IMR-90 (cell line): Measurements from ENCODE around the gene MRM2. TPM values are rescaled to one million over a fixed set of nuclear protein-coding genes. Genes with fewer than 3 reads are reported as not detected.

Experiments used
- ATAC-seq: fragments of 200-7000 bp; cut with Tn5 transposase; 2 replicates; pipeline ENCODE4 v1.9.1; 2020; ENCODE audit warnings: low read depth, mild to moderate bottlenecking, moderate library complexity
- BruUV-seq: library from RNA; stranded (reverse); fragments of 400-500 nt; replicated peaks from 2 replicates; lab custom pipeline; 2021; lab: Mats Ljungman, UMichigan
- CTCF ChIA-PET: fragments of 300-600 bp; formaldehyde crosslinking; extraction: SDS; loops from one replicate; lab custom pipeline; 2021; ENCODE audit warnings: antibody characterized with exemption; lab: Yijun Ruan, JAX
- POLR2A ChIA-PET: fragments of 300-600 bp; sonication (Branson Sonifier 250); formaldehyde crosslinking; loops from one replicate; lab custom pipeline; 2022; ENCODE audit warnings: antibody characterized with exemption; ENCODE audit not compliant: unreplicated experiment; lab: Charles Lee
- DNase-seq: peaks from one replicate; pipeline ENCODE4 v3.0.0; 2013
- H2AFZ ChIP-seq: replicated peaks from 2 replicates; pipeline ENCODE3; 2013; ENCODE audit warnings: low read length, mild to moderate bottlenecking; ENCODE audit not compliant: poor library complexity
- H2AK5ac ChIP-seq: 2 replicates; pipeline ENCODE4 v1.6.1; 2013; ENCODE audit warnings: low read depth, low read length, inconsistent platforms
- H2AK9ac ChIP-seq: replicated peaks from 2 replicates; pipeline ENCODE3; 2013; ENCODE audit warnings: mild to moderate bottlenecking, low read depth, low read length, moderate library complexity; ENCODE audit not compliant: poor library complexity
- H2BK120ac ChIP-seq: 2 replicates; pipeline ENCODE4 v1.6.1; 2013; ENCODE audit warnings: low read depth, low read length, inconsistent platforms
- H2BK15ac ChIP-seq: 3 replicates; pipeline ENCODE4 v1.6.1; 2013; ENCODE audit warnings: low read depth, low read length, inconsistent platforms
- H2BK20ac ChIP-seq: 2 replicates; pipeline ENCODE4 v1.6.1; 2013; ENCODE audit warnings: low read depth, mild to moderate bottlenecking, inconsistent platforms, low read length, moderate library complexity
- H2BK5ac ChIP-seq: 2 replicates; pipeline ENCODE4 v1.6.1; 2013; ENCODE audit warnings: mild to moderate bottlenecking, low read depth, low read length, inconsistent platforms; ENCODE audit not compliant: poor library complexity, severe bottlenecking
- H3K14ac ChIP-seq: replicated peaks from 2 replicates; pipeline ENCODE4 v1.6.1; 2013; ENCODE audit warnings: low read depth, low read length, inconsistent platforms
- H3K18ac ChIP-seq: 2 replicates; pipeline ENCODE4 v1.6.1; 2013; ENCODE audit warnings: low read depth, low read length, control low read depth
- H3K23ac ChIP-seq: 2 replicates; pipeline ENCODE4 v1.6.1; 2013; ENCODE audit warnings: low read depth, low read length, inconsistent platforms
- H3K27ac ChIP-seq: 2 replicates; pipeline ENCODE4 v1.5.1; 2013; ENCODE audit warnings: mild to moderate bottlenecking, control low read depth, low read length; ENCODE audit not compliant: insufficient read depth
- H3K27me3 ChIP-seq: 2 replicates; pipeline ENCODE4 v1.6.1; 2013; ENCODE audit warnings: low read length; ENCODE audit not compliant: control insufficient read depth, insufficient read depth
- H3K36me3 ChIP-seq: 2 replicates; pipeline ENCODE4 v1.6.1; 2013; ENCODE audit warnings: low read length, mixed read lengths; ENCODE audit not compliant: control insufficient read depth, insufficient read depth
- H3K4ac ChIP-seq: 2 replicates; pipeline ENCODE4 v1.6.1; 2013; ENCODE audit warnings: low read depth, low read length, inconsistent platforms
- H3K4me1 ChIP-seq: 2 replicates; pipeline ENCODE4 v1.6.1; 2013; ENCODE audit warnings: low read length, mixed read lengths; ENCODE audit not compliant: control insufficient read depth, insufficient read depth
- H3K4me2 ChIP-seq: 2 replicates; pipeline ENCODE4 v1.6.1; 2013; ENCODE audit warnings: low read depth, mild to moderate bottlenecking, control low read depth, low read length, moderate library complexity
- H3K4me3 ChIP-seq: 2 replicates; pipeline ENCODE4 v1.5.1; 2013; ENCODE audit warnings: low read depth, mild to moderate bottlenecking, control low read depth, low read length, moderate library complexity; ENCODE audit not compliant: insufficient read depth
- H3K56ac ChIP-seq: 2 replicates; pipeline ENCODE4 v1.6.1; 2013; ENCODE audit warnings: low read length, inconsistent platforms; ENCODE audit not compliant: insufficient read depth; ENCODE audit errors: extremely low read depth
- H3K79me1 ChIP-seq, 2 experiments: 2 replicates each; pipeline ENCODE4 v1.6.1; 2013; ENCODE audit warnings: low read length in 2 of 2, inconsistent platforms in 1 of 2, low read depth in 1 of 2
- H3K9ac ChIP-seq: 2 replicates; pipeline ENCODE4 v1.6.1; 2013; ENCODE audit warnings: low read depth, low read length, control low read depth
- H3K9me1 ChIP-seq: 2 replicates; pipeline ENCODE4 v1.6.1; 2013; ENCODE audit warnings: low read length, inconsistent platforms; ENCODE audit not compliant: insufficient read depth
- H3K9me3 ChIP-seq: 2 replicates; pipeline ENCODE4 v1.6.1; 2013; ENCODE audit warnings: low read length; ENCODE audit not compliant: control insufficient read depth, insufficient read depth
- H4K20me1 ChIP-seq: 2 replicates; pipeline ENCODE4 v1.6.1; 2013; ENCODE audit warnings: low read length, inconsistent platforms; ENCODE audit not compliant: insufficient read depth
- H4K5ac ChIP-seq: 2 replicates; pipeline ENCODE4 v1.6.1; 2013; ENCODE audit warnings: mild to moderate bottlenecking, low read depth, low read length, control low read depth
- H4K8ac ChIP-seq, 2 experiments: 2 replicates each; pipeline ENCODE4 v1.6.1; 2013; ENCODE audit warnings: low read depth in 2 of 2, low read length in 2 of 2, control low read depth in 1 of 2, inconsistent platforms in 1 of 2
- H4K91ac ChIP-seq: 2 replicates; pipeline ENCODE4 v1.6.1; 2013; ENCODE audit warnings: low read depth, low read length, inconsistent platforms; ENCODE audit not compliant: insufficient read depth
- BHLHE40 ChIP-seq: fragments of 150-350 bp; IDR thresholded peaks from 2 replicates; pipeline ENCODE4 v1.6.1; 2016; ENCODE audit warnings: mild to moderate bottlenecking, low read depth, low read length
- CEBPB ChIP-seq: IDR thresholded peaks from 2 replicates; pipeline ENCODE4 v1.6.1; 2012; ENCODE audit warnings: low read depth, low read length, improper control_type of control experiment
- CHD1 ChIP-seq: IDR thresholded peaks from 2 replicates; pipeline ENCODE4 v1.6.1; 2012; ENCODE audit warnings: low read depth, low read length, improper control_type of control experiment
- FOS ChIP-seq: fragments of 150-350 bp; IDR thresholded peaks from 2 replicates; pipeline ENCODE4 v1.6.1; 2016; ENCODE audit warnings: low read depth, low read length
- MAFK ChIP-seq: IDR thresholded peaks from 2 replicates; pipeline ENCODE4 v1.6.1; 2012; ENCODE audit warnings: low read depth, low read length, improper control_type of control experiment
- MAZ ChIP-seq: IDR thresholded peaks from 2 replicates; pipeline ENCODE4 v1.6.1; 2012; ENCODE audit warnings: low read depth, mild to moderate bottlenecking, low read length, improper control_type of control experiment, moderate library complexity, borderline replicate concordance
- MXI1 ChIP-seq: IDR thresholded peaks from 2 replicates; pipeline ENCODE4 v1.6.1; 2012; ENCODE audit warnings: low read depth, mild to moderate bottlenecking, low read length, moderate library complexity, borderline replicate concordance
- NFE2L2 ChIP-seq: fragments of 150-350 bp; IDR thresholded peaks from 2 replicates; pipeline ENCODE4 v1.6.1; 2016; ENCODE audit warnings: low read depth, mild to moderate bottlenecking, low read length
- POLR2A ChIP-seq: IDR thresholded peaks from 2 replicates; pipeline ENCODE4 v1.6.1; 2012; ENCODE audit warnings: mild to moderate bottlenecking, low read depth, low read length
- RAD21 ChIP-seq: IDR thresholded peaks from 2 replicates; pipeline ENCODE4 v1.6.1; 2012; ENCODE audit warnings: low read length, improper control_type of control experiment
- SMC3 ChIP-seq: fragments of 150-350 bp; IDR thresholded peaks from 2 replicates; pipeline ENCODE4 v1.6.1; 2016; ENCODE audit warnings: low read depth, mild to moderate bottlenecking, antibody characterized with exemption, low read length, moderate library complexity
- WGBS, 2 experiments: methylation state at CpG; one replicate each; pipeline versions ENCODE4 v1.1.5 to v1.1.7; 2013; ENCODE audit warnings: missing lambda C conversion rate in 2 of 2; ENCODE audit not compliant: insufficient read length in 1 of 2; ENCODE audit errors: extremely low coverage in 2 of 2; 5-methylcytosine and 5-hydroxymethylcytosine counted together
- dilution Hi-C: fragments of 300-500 bp; cut with HindIII; formaldehyde crosslinking; loops from one replicate; pipeline ENCODE4 v1.14.3; 2018; ENCODE audit warnings: low sequenced_read_pairs; ENCODE audit not compliant: unreplicated experiment
- in situ Hi-C: fragments of 300-500 bp; cut with MboI; formaldehyde crosslinking; loops from 3 replicates; pipeline ENCODE4 v1.14.3; 2019; ENCODE audit warnings: low sequenced_read_pairs, inconsistent platforms, mixed read lengths
- intact Hi-C: fragments of 100-400 bp; cut with micrococcal nuclease; formaldehyde crosslinking; loops from 2 replicates; pipeline ENCODE4 v1.10.0; 2022
- polyA plus RNA-seq, 3 experiments: library from polyadenylated mRNA; depleted of rRNA; stranded (reverse); fragments of >200 nt; gene quantifications; 2 replicates each; pipeline ENCODE4 v1.2.3, GENCODE V29; 2012; ENCODE audit warnings: low replicate concordance in 1 of 3
- total RNA-seq: library from RNA; depleted of rRNA; stranded (reverse); fragments of >200 nt; gene quantifications from 2 replicates; pipeline ENCODE4 v1.2.3, GENCODE V29; 2012
- TF ChIP-seq, protein P1 (sequence below): conservative IDR thresholded peaks from 2 replicates; pipeline ENCODE4 v1.5.1; 2012; ENCODE audit warnings: mild to moderate bottlenecking, low read depth, low read length, improper control_type of control experiment
- TF ChIP-seq, protein P2 (sequence below): fragments of 150-350 bp; IDR thresholded peaks from 2 replicates; pipeline ENCODE4 v1.6.1; 2016; ENCODE audit warnings: low read depth, mild to moderate bottlenecking, low read length, moderate library complexity, borderline replicate concordance
- TF ChIP-seq, protein P3 (sequence below): fragments of 150-350 bp; IDR thresholded peaks from 2 replicates; pipeline ENCODE4 v1.6.1; 2017; ENCODE audit warnings: mild to moderate bottlenecking, antibody characterized with exemption, low read length, low read depth

MRM2 gene
- total and polyA plus RNA-seq, 2 of the 4 experiments (the other 2 are of a cell fraction): 19.1 to 23.8 TPM

DNA sequence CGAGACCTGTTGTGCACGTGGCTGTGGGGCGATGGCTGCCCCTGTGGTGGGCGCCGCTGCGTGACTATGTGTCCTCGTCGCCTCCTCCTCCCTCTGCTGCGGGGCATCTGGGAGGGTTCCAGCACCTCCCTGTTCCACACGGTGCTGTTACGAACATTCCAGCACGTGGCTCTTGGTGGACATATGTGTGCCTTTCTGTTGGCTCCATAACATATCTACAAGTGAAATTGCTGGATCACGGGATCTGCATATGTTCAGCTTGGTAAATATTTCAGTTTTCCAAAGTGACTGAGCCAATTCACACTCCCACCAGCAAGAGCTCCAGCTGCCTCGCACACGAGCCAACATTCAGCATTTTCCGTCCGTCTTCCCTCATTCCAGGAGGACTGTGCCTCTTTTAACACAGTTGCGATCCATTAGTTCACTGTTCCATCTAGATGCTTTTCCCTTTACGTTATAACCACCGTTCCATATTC is 47.1 kb upstream of the MRM2 start:
- no peak overlapping the region for H2AK9ac ChIP-seq
- in situ Hi-C loops (no loop called here), dilution Hi-C loops (no loop called here)

More for the DNA sequence above, 47.1 kb upstream of the MRM2 start:
- TF ChIP-seq, protein P1, sequence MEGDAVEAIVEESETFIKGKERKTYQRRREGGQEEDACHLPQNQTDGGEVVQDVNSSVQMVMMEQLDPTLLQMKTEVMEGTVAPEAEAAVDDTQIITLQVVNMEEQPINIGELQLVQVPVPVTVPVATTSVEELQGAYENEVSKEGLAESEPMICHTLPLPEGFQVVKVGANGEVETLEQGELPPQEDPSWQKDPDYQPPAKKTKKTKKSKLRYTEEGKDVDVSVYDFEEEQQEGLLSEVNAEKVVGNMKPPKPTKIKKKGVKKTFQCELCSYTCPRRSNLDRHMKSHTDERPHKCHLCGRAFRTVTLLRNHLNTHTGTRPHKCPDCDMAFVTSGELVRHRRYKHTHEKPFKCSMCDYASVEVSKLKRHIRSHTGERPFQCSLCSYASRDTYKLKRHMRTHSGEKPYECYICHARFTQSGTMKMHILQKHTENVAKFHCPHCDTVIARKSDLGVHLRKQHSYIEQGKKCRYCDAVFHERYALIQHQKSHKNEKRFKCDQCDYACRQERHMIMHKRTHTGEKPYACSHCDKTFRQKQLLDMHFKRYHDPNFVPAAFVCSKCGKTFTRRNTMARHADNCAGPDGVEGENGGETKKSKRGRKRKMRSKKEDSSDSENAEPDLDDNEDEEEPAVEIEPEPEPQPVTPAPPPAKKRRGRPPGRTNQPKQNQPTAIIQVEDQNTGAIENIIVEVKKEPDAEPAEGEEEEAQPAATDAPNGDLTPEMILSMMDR: no peak
- TF ChIP-seq MAFK (no peak), CEBPB (no peak), MXI1 (no peak), MAZ (no peak), SMC3 (no peak), RAD21 (no peak), FOS (no peak), CHD1 (no peak), POLR2A (no peak), BHLHE40 (no peak), NFE2L2 (no peak)
- TF ChIP-seq, protein P2, sequence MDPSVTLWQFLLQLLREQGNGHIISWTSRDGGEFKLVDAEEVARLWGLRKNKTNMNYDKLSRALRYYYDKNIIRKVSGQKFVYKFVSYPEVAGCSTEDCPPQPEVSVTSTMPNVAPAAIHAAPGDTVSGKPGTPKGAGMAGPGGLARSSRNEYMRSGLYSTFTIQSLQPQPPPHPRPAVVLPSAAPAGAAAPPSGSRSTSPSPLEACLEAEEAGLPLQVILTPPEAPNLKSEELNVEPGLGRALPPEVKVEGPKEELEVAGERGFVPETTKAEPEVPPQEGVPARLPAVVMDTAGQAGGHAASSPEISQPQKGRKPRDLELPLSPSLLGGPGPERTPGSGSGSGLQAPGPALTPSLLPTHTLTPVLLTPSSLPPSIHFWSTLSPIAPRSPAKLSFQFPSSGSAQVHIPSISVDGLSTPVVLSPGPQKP: no peak
- TF ChIP-seq, protein P3, sequence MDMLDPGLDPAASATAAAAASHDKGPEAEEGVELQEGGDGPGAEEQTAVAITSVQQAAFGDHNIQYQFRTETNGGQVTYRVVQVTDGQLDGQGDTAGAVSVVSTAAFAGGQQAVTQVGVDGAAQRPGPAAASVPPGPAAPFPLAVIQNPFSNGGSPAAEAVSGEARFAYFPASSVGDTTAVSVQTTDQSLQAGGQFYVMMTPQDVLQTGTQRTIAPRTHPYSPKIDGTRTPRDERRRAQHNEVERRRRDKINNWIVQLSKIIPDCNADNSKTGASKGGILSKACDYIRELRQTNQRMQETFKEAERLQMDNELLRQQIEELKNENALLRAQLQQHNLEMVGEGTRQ: no peak
- H2BK15ac ChIP-seq: no peak overlapping the region
- DNase-seq: no peak
- H4K91ac ChIP-seq: no peak overlapping the region
- H3K4me3 ChIP-seq: no peak overlapping the region
- no peak for ATAC-seq
- H3K56ac ChIP-seq: no peak overlapping the region
- H3K9ac ChIP-seq: no peak overlapping the region
- H3K14ac ChIP-seq: no peak overlapping the region
- POLR2A ChIA-PET: no interaction called here
- no peak overlapping the region for H3K27ac ChIP-seq
- no peaks in the 10 kb centered on the region for H3K4me1 ChIP-seq
- no TSS peak for BruUV-seq
- no peak overlapping the region for H2AK5ac ChIP-seq
- no peaks in the 10 kb centered on the region for H3K36me3 ChIP-seq
- H4K20me1 ChIP-seq: peaks cover 3% of the 10 kb centered on the region; the same call in 1 of the 2 replicates
- H2BK120ac ChIP-seq: no peak overlapping the region
- no peak overlapping the region for H3K18ac ChIP-seq
- 71% methylated on average over 7 of the region's 20 CpGs; no CpG with 5 or more reads in 1 of the 2 experiments for WGBS, 2 experiments
- no peak overlapping the region for H4K5ac ChIP-seq
- no peak overlapping the region for H3K23ac ChIP-seq
- CTCF ChIA-PET: no interaction called here
- peaks cover 10 to 53% of the 10 kb centered on the region in 2 experiments; a peak in 3 of 4 replicates for H3K79me1 ChIP-seq
- peaks cover 10% of the 10 kb centered on the region for H3K9me1 ChIP-seq
- H2BK20ac ChIP-seq: no peak overlapping the region
- H2AFZ ChIP-seq: no peak overlapping the region
- intact Hi-C loops: no loop called here
- no peak overlapping the region for H3K4me2 ChIP-seq
- no peaks in the 10 kb centered on the region for H3K9me3 ChIP-seq
- H4K8ac ChIP-seq: no peak overlapping the region
- H3K27me3 ChIP-seq: no peaks in the 10 kb centered on the region
- H2BK5ac ChIP-seq: no peak overlapping the region
- no peak overlapping the region for H3K4ac ChIP-seq
